NCI-H446 (cell line): ENCODE data around the gene FLOT2.
"Not testable (repeated sequence)": the region's sequence is repeated elsewhere in the genome, so short reads cannot be mapped to it uniquely, and the experiment has no call there.

ENCODE experiments used
- DNase-seq, 2 experiments: peaks; one replicate each; lab custom pipeline; 2025; lab: John Stamatoyannopoulos, UW

The FLOT2 gene

DNA sequence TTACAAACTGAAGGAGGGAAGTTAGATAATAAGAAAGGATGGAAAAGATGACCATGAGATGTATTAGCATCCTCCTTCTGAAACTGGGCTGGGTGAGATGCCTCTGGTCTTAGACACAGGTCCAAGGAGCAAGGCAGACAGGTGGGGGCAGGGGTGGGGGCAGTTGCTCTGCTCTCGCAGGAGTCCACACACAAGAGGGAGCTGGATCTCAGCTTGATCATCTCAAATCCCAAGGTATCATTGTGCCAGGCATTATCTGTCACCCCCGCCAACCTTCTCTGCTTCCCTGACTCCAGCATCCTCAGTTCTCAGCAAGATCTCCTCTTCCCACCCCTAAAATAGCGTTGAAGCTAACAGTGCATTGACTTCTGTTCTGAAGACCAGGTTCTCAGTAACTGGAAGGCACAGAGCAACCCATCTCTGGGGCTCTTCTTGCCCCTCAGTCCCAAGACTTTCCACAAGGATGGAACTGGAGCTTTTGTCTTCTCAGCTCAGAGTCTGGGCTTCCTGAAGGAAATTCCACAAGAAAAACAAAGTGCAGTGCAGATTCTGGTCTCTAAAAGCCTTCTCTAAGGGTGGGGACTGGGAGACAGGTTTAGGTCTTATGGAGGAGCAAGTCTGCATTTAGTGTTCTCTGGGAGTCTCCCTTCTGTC, 1.6 kb downstream of the FLOT2 start:
- no peak for DNase-seq

GRCh38 chr17:28893248-28894183, 4.0 kb downstream of the FLOT2 start:
- not testable (repeated sequence) for DNase-seq

GRCh38 chr17:28892024-28892423, 5.5 kb downstream of the FLOT2 start:
- no peak for DNase-seq

- no peak for DNase-seq
Measured at GRCh38 chr17:28891201-28891600, 6.3 kb downstream of the FLOT2 start.

DNA sequence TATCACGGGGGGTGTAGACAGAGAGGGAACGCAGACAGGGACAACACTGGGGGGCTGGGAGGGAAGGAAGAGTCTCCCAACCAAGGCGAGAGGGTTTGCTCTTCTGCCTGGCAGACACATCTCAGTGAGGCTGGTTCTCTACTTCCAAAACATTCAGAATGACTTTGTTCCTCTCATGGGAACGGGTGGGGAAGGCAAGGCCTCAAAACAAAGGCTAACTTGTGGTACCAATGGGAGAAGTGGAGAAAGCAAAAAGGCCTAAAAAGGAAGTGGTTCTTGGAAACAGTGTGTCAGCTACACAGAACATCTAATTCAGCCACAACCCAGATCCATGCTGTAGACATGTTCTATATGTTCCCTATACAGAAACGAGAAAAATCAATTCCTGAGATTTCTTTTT, 7.5 kb downstream of the FLOT2 start:
- no peak for DNase-seq

DNA sequence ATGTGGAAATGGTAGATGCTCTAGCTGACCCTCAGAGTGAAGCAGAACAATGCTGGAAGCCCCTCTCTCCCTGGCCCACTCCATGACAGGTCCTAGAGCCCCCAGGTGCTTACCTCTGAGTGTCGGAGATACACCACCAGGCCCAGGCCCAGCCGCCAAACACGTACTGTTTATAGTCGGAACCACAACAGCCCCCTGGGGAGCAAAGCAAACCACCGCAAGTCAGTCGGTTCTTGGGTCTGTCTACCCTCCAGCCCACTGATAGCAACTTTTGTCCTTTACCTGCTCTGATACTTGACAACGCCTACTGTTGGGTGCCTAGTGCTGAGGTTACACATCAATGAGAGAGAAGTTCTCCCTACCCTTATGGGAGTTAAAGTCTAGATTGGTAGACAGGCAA, 8.7 kb downstream of the FLOT2 start:
- DNase-seq: no peak

DNA sequence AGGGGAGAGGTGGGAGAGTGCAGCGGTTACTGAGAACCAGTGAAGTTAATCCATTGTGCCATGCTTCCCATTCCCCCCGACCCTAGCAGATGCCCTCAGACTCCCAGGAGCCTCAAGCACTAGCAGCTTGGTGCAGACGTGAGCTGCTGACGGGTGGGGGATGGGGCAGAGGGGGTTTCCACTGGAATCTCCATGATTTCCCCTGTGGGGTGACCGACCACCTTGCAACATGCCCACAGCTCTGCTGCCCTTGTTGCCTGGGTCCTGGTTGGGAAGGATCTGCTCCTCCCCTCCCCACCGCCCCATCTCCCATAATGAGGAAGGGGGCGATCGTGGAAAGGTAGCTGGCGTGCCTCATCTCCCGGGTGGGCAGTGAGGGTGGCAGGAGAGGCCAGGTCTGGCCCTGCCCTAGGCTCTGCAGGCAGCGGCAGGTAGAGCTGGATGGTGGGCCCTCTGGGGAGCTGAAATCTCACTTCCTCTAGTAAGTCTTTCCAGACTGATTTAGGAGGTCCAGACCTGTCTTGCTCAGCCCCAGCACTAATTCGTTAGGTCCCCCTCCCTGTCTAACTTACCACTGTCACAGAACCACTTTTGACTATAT, 9.6 kb downstream of the FLOT2 start:
- DNase-seq: no peak

DNA sequence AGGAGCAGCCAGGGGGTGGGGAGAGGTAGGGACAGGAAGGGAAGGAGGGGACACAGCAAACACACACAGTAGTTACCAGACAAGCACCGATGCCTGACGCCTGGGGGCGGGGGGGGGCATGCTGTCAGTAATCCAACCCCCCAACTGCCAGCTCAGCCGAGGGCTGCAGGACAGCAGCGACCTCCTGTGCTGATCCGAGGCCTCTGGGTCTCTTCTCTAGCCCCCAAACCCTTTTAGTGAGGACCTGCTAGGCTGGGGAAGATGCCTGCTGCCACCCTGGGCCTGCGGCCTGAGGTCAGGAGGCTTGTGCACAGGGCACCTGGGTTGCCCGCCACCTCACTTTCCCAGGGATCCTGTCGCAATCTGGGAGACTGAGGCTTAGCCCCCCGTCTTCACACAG, 11.6 kb downstream of the FLOT2 start:
- DNase-seq: no peak

DNA sequence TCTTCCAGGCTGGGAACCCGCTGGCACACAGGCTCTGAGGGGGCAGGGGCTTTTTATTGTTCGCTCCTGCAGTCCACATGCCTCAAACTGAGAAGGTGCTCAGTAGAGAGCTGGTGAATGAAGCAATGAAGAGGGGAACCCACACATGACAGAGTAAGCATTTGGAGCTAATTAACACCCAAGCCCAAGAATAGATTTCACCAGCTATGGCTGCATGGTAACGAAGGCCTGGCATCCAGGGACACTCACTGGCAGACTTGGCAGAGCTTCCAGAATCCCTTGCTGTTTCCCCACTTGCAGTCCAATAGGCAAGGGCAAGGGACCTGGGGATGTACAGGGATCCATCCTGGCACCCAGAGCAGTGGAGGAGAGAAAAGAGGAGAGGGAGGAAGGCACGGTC, 12.2 kb downstream of the FLOT2 start:
- no peak for DNase-seq

- no peak for DNase-seq
Measured at GRCh38 chr17:28883967-28884702, 13.4 kb downstream of the FLOT2 start.

DNA sequence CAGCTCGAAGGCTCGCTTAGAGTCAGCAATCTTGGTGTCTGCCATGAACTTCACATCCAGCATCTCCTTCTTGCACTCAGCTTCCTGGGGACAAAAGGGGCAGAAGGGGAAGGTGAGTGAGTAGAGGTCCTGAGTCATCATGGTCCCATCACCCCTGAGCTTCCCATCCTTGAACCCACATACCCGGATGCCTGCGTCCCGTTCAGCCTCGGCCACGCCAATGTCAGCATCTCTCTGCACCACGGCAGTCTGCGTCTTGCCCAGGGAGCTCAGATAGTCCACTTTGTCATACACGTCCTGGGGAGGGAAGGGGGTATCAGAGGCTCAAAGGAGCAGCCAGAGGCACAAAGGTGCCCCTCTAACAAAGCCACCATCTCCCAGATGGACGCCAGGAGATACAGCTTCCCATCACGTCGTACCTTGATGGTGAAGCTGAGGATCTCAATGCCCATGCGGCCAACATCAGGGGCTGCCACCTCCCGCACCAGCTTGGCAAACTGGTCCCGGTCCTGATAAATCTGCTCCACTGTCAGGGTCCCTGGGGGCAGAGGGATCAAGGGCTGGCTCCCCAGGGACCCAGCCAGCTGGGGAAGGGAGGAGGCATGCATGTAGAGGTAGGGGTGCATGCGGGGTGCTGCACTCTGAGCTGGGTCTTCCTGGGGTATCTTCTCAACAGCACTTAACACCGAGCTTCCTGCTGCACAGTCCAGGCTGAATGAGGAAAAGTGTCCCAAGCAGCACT, 15.2 kb downstream of the FLOT2 start:
- no peak for DNase-seq

DNA sequence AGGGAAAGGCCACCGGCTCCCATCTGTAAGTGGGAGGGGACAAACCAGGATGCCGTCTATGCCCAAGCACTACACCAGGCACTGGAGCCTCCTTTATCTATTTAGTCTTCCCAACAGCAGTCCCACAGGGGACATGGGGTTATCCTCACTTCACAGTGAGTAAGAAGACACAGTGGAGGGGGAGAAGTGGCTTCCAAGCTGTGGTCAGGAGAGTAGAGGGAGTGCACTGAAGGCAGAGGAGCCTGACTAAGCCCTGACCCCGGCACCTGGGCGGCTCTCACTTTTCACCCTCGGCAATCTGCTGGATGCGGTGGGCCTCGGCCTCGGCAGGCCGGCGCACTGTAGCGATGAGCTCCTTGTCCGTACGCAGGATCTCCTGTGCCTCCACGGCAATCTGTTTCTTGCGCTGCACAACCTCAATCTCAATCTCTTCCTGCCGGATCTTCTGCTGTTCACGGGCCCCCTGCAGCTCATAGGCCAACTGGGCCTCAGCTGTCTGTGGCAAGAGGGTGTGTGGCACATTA, 15.9 kb downstream of the FLOT2 start:
- no peak for DNase-seq

DNA sequence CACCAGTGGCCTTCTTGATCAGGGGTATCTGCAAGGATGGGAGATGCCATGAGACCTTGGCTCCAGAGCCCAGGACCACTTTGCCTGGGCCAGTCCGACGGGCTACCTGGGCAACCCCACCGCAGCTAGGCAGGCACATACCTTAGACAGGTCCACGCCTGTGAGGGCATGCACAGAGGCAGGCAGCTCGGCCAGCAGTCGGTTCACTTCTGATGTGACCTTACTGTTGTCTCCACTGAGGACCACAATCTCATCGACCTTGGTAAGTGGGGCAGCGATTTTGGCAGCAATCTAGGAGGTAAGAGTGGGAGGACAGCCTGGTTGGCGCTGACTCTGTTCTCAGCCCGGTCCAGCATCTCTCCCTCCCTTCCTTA, 17.0 kb downstream of the FLOT2 start:
- DNase-seq: no peak

DNA sequence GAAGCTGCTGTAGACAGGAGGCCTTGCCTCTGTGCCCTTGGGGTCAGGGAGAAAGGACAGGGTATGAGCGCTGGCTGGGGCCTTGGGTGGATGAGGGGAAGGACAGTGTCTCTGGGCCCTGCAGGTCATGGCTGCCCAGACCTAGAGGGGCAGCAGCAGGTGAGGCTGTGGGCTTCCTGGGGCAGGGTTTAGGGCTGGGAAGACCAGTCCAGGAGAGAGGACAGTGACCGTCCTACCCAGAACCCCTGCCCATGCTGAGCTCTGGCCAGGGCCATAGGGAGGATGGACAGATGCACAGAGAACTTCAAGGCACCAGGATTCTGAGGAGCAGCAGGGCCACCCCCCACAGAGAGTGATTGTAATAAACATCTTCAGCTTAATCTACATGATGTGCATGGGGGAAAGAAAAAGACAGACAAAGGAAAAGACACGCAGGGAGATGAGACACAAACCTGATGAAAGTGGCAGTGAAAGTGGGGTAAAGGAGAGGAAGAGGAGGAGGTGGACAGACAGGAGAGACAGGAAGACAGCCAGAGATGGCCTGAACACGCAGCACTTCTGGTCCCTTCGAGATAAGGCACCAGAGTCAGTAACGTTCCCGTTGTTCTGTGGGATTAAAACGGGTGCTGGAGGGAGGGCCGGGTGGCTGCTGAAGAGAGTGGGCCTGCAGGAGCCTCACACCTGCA, 17.5 kb downstream of the FLOT2 start:
- no peak for DNase-seq

DNA sequence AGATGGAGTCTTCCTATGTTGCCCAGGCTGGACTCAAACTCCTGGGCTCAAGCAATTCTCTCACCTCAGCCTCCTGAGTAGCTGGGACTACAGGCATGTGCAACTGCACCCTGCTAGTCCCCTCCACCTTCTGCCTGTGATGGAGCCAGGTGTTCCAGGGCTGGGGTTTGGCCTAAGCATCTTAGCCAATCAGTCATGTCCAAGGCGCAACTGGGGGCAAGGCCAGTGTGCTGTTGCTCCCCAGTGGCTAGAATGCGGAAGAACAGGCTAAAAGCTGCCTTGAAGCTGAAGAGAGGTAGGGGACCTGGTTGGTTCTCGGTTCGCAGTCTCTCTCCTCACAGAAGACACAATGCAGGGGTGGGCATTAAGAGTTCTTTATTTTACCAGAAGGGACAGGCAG, 18.6 kb downstream of the FLOT2 start:
- no peak for DNase-seq

GRCh38 chr17:28878158-28878910, 19.2 kb downstream of the FLOT2 start:
- no peak for DNase-seq

- not testable (repeated sequence) for DNase-seq
Measured at GRCh38 chr17:28877150-28877711, 20.3 kb downstream of the FLOT2 start.

- no peak for DNase-seq
Measured at GRCh38 chr17:28875848-28876550, 21.5 kb downstream of the FLOT2 start.

DNA sequence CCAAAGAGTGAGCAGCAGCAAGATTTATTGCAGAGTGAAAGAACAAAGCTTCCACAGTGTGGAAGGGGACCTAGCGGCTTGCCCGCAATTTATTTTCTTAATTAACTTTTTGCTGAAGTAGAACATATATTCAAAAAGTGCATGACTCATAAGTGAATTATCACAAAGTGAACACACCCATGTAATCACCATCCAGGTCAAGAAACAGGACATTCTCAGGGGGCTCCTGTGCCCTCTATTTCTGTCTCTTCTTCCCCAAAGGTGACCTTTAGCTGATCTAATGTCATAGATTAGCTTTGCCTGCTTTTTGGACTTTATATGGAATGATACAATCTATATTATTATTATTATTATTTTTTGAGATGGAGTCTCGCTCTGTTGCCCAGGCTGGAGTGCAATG, 22.8 kb downstream of the FLOT2 start:
- no peak for DNase-seq
